ENCODE results near the gene ZNF511.

- TF ChIP-seq MAX (IDR thresholded peaks at IDR 0.05): no peak
- no peak for TF ChIP-seq FOXM1 (IDR thresholded peaks at IDR 0.05; ENCODE audit: borderline replicate concordance, low read depth)
- TF ChIP-seq YY1 (IDR thresholded peaks at IDR 0.05; ENCODE audit: low read depth): no peak
- no peak for TF ChIP-seq CEBPB (IDR thresholded peaks at IDR 0.05)
- TF ChIP-seq TAF1 (IDR thresholded peaks at IDR 0.05; ENCODE audit: low read depth): no peak
- TF ChIP-seq EP300 (IDR thresholded peaks at IDR 0.05; ENCODE audit: borderline replicate concordance): no peak
- no peak for TF ChIP-seq RAD21 (IDR thresholded peaks at IDR 0.05; ENCODE audit: low read depth)
- no peak for TF ChIP-seq CREB1 (IDR thresholded peaks at IDR 0.05; ENCODE audit: low read depth)
- TF ChIP-seq REST (IDR thresholded peaks at IDR 0.05; ENCODE audit: low read depth): no peak
- TF ChIP-seq TCF12 (IDR thresholded peaks at IDR 0.05; ENCODE audit: low read depth): no peak
- no peak for TF ChIP-seq EGR1 (IDR thresholded peaks at IDR 0.05)
- TF ChIP-seq USF1 (IDR thresholded peaks at IDR 0.05): no peak
Measured at GRCh38 chr10:133270204-133270603, 38.5 kb upstream of the ZNF511 start.
